Uterine smooth muscle cell (primary cell): ENCODE results near the gene MBD2. TPM values are rescaled to one million over a fixed set of nuclear protein-coding genes. Genes with fewer than 3 reads are reported as not detected.

Experiments used
- total RNA-seq: library from RNA; depleted of rRNA; stranded (reverse); fragments of >200 nt; gene quantifications from 2 replicates; pipeline ENCODE4 v1.2.3, GENCODE V29; 2014

The MBD2 gene, protein sequence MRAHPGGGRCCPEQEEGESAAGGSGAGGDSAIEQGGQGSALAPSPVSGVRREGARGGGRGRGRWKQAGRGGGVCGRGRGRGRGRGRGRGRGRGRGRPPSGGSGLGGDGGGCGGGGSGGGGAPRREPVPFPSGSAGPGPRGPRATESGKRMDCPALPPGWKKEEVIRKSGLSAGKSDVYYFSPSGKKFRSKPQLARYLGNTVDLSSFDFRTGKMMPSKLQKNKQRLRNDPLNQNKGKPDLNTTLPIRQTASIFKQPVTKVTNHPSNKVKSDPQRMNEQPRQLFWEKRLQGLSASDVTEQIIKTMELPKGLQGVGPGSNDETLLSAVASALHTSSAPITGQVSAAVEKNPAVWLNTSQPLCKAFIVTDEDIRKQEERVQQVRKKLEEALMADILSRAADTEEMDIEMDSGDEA
- total RNA-seq = 28.1 and 29.7 TPM in 2 replicates

DNA sequence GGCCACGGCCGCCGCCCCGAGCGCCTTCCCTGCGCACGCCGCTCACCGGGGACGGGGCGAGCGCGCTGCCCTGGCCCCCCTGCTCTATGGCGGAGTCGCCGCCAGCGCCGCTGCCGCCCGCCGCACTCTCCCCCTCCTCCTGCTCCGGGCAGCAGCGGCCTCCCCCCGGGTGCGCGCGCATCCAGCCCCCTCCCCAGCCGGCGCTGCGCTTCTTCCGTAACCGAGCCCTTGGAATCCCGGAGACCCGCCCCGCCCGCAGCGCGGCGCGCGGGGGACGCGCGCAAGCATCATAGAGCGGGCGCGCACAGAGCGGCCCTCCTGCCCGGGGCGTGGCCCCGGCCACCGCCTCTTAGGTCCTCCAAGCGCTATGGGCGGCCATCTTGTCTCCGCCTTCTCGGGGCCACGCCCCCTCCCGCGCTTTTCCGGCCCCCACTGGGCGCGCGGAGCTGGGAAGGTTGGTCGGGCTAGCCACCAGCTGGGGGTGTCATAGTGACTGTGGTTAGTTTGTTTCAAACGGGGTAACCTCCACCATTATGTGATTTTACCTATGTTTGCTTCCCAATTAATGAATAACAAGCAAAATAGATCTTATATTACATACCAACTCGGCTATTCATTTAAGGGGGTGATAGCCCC, at the start of gene MBD2:
TSS of gene MBD2 (minus strand) at position 291 of the 636 bp plus-strand sequence. CDS start at position 181, 110 bp downstream.

Other genes with a start within 250 kb of the MBD2 start
- 31.8 and 33.2 TPM in 2 replicates for gene POLI, start 44.8 kb upstream of the MBD2 start, total RNA-seq
- gene STARD6, start 133.2 kb upstream of the MBD2 start, total RNA-seq = not detected in 2 replicates
- 4.5 and 10.2 TPM in 2 replicates for gene C18orf54, start 133.2 kb upstream of the MBD2 start, total RNA-seq